Small intestine (tissue), 7 donors: Measurements from ENCODE around the gene HOGA1. TPM values are rescaled to one million over a fixed set of nuclear protein-coding genes. Genes with fewer than 3 reads are reported as not detected.
"Not testable (repeated sequence)": the region's sequence is repeated elsewhere in the genome, so short reads cannot be mapped to it uniquely, and the experiment has no call there.

Experiments used
- DNase-seq, 2 donors: peaks; one replicate each; pipeline versions ENCODE4 v3.0.0 to v3.0.0-alpha.2; 2013
- FAIRE-seq: peaks from 2 replicates; lab custom pipeline; 2012; peaks lifted over from hg19 to GRCh38; lab: Jason Lieb, UNC
- H3K27ac ChIP-seq, 3 donors: one replicate each; pipeline ENCODE4 v1.5.1; 2013; ENCODE audit warnings: low read length in 2 of 3, mild to moderate bottlenecking in 2 of 3, control low read depth in 1 of 3, inconsistent platforms in 1 of 3, low read depth in 1 of 3, moderate library complexity in 1 of 3
- H3K27me3 ChIP-seq, 3 donors: one replicate each; pipeline ENCODE4 v1.6.1; 2013; ENCODE audit warnings: low read length in 3 of 3, inconsistent platforms in 1 of 3; ENCODE audit not compliant: control insufficient read depth in 3 of 3, insufficient read depth in 3 of 3
- H3K36me3 ChIP-seq, 3 donors: one replicate each; pipeline ENCODE4 v1.6.1; 2013; ENCODE audit warnings: low read length in 3 of 3, inconsistent platforms in 1 of 3, low read depth in 1 of 3, mild to moderate bottlenecking in 1 of 3, moderate library complexity in 1 of 3; ENCODE audit not compliant: control insufficient read depth in 3 of 3, insufficient read depth in 2 of 3
- H3K4me1 ChIP-seq, 3 donors: one replicate each; pipeline ENCODE4 v1.6.1; 2013; ENCODE audit warnings: low read length in 2 of 3, inconsistent platforms in 1 of 3, low read depth in 1 of 3, mild to moderate bottlenecking in 1 of 3, moderate library complexity in 1 of 3; ENCODE audit not compliant: control insufficient read depth in 3 of 3, insufficient read depth in 2 of 3
- H3K4me3 ChIP-seq, 3 donors: one replicate each; pipeline ENCODE4 v1.5.1; 2013; ENCODE audit warnings: low read length in 3 of 3, control low read depth in 1 of 3, inconsistent platforms in 1 of 3, low read depth in 1 of 3, mild to moderate bottlenecking in 1 of 3, moderate library complexity in 1 of 3
- H3K9me3 ChIP-seq, 2 donors: one replicate each; pipeline ENCODE4 v1.6.1; 2013; ENCODE audit warnings: low read depth in 1 of 2, low read length in 1 of 2; ENCODE audit not compliant: control insufficient read depth in 2 of 2, insufficient read depth in 1 of 2
- WGBS, 3 donors: extraction: QIAGEN DNeasy Blood & Tissue Kit; methylation state at CpG; one replicate each; pipeline ENCODE4 v1.1.7; 2013; 5-methylcytosine and 5-hydroxymethylcytosine counted together
- polyA plus RNA-seq, 4 donors: library from polyadenylated mRNA; stranded (reverse) in 3 of 4; unstranded in 1 of 4; fragments of 200-250 nt in 3 of 4; fragments of 120-200 nt in 1 of 4; gene quantifications; one replicate each; pipeline versions ENCODE4 v1.2.1 to v1.2.3, GENCODE V29; 2013
- donor health status: healthy with polysubstance abuse.
- donor health status: control.
- donor health status: control.
- donor health status: Bipolar disorder and iron deficiency.
- donor health status: healthy.

HOGA1 gene
- polyA plus RNA-seq, 4 donors: 0.45 to 12.1 (median 0.66) TPM

DNA sequence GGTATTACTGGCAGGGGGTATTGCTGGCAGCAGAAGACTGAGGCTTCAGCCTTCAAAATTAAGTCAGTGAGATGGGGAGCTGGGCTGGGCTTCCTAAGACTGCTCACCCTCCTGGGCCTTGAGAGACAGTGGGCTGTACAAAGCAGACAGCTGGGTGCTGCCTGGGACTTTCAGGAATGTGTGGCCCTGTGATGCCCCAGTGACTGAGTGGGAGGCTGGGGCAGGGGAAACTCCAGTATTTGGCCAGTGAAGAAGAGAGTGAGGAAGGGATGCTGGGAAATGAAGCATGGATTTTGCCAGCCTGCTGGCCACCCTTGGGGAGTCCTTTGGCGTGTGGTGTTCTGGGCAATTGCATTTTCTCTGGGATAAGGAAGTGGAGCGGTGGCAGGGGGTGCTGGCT lies 11.2 kb upstream of the HOGA1 start:
- H3K4me3 ChIP-seq: no peak overlapping the region
- 95 to 100% (median 100%) methylated on average over 2 of the region's 2 CpGs for WGBS, 3 donors
- H3K9me3 ChIP-seq: no peaks in the 10 kb centered on the region
- H3K36me3 ChIP-seq: peaks cover 0 to 17% (median 0%) of the 10 kb centered on the region in 3 donors
- H3K4me1 ChIP-seq: peaks cover 0 to 11% (median 0%) of the 10 kb centered on the region in 3 donors
- peaks cover 0 to 8% (median 0%) of the 10 kb centered on the region in 3 donors for H3K27me3 ChIP-seq
- DNase-seq: no peak
- no peak overlapping the region for H3K27ac ChIP-seq
- FAIRE-seq: no peak

DNA sequence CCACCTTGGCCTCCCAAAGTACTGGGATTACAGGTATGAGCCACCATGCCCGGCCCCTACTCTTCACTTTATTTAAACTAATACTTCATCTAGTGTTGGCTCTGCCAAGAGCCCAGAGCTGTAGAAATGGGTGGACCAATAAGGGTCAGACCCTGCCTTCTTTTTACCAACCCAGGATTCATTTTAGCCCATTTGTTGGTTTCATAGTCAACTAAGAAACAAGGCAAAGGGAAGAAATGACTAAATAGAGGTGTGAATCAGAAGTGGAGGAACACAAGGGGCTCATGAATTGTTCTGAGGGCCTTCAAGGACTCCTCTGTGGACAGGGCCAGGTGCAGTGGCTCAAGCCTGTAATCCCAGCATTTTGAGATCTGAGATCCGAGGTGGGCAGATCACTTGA lies 10.5 kb upstream of the HOGA1 start:
- Histone ChIP-seq H3K27me3 (peaks cover 0 to 14% (median 0%) of the 10 kb centered on the region in 3 donors), H3K36me3 (peaks cover 0 to 16% (median 0%) of the 10 kb centered on the region in 3 donors), H3K9me3 (no peaks in the 10 kb centered on the region), H3K4me1 (peaks cover 0 to 11% (median 0%) of the 10 kb centered on the region in 3 donors), H3K4me3 (no peak overlapping the region), H3K27ac (no peak overlapping the region)
- FAIRE-seq: no peak
- no peak for DNase-seq
- WGBS, 3 donors: 60 to 72% (median 66%) methylated on average over 2 of the region's 2 CpGs

DNA sequence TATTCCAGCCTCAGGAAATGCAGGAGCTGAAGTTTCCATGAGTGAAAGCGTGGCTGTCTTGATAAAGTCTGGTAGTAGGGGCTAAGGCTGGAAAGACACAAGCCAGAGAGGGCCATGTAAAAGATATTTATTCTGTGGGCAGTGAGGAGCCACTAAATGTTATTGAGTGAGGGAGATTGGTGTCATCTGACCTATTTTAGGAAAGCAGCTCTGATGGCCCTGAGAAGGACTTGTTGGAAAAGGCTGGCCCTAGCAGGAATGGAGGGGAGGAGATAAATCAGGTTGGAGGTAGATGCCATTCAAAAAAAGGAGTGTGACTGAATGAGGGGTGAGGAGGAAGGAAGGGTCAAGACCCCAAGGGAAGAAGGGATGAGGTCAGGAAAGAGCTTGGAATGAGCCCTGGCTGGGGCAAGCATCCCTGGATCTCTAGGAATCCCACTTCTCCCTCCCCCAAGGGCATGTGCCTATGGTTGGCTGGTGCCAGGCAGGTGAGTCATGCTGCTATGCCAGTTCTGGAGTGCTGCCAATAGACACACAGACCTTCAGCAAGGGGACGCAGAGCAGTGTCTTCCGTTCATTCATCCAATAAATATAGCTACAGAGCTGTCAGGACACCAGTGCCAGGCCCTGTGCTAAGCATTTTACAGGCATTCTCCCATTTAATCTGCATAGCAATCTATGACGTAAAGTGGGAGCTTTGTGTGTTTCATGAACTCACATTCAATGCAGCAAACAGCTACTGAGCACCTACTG lies 9.6 kb upstream of the HOGA1 start:
- DNase-seq (peak in 1 of 2 donors; percentile 85), FAIRE-seq (no peak)
- H3K4me1 ChIP-seq: peaks cover 0 to 11% (median 0%) of the 10 kb centered on the region in 3 donors
- no peak overlapping the region for H3K4me3 ChIP-seq
- peaks cover 0 to 13% (median 0%) of the 10 kb centered on the region in 3 donors for H3K36me3 ChIP-seq
- H3K27me3 ChIP-seq: peaks cover 0 to 14% (median 0%) of the 10 kb centered on the region in 3 donors
- H3K9me3 ChIP-seq: no peaks in the 10 kb centered on the region
- H3K27ac ChIP-seq: no peak overlapping the region
- 35 to 61% (median 41%) methylated on average over 4 of the region's 4 CpGs for WGBS, 3 donors

DNA sequence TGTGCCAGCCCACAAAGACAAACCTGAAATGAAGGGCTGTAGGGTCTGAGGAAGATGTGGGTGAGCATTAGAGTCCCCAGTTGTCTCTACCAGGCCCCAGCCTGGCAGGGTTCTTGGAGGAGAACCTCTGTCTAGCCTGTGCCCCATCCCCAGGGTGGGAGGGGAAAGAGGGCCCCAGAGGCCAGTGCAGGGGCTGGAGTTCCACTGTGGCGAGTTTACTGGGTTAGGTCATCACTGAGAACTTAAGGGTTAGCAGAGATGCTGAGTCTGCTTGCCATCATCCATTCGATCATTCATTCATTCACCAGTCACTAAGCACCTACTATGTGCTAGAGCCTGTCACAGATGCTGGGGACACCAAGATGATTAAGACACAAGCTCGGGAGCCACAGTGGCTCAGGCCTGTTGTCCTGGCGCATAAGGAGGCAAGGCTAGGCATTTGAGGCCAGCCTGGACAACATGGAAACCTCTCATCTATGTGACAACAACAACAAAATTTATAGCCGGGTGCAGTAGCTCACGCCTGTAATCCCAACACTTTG lies 9.0 kb upstream of the HOGA1 start:
- H3K36me3 ChIP-seq: peaks cover 0 to 10% (median 0%) of the 10 kb centered on the region in 3 donors
- WGBS, 3 donors: 72 to 84% (median 76%) methylated on average over 6 of the region's 6 CpGs
- H3K27ac ChIP-seq: no peak overlapping the region
- peaks cover 0 to 11% (median 0%) of the 10 kb centered on the region in 3 donors for H3K4me1 ChIP-seq
- peaks cover 0 to 14% (median 0%) of the 10 kb centered on the region in 3 donors for H3K27me3 ChIP-seq
- H3K4me3 ChIP-seq: no peak overlapping the region
- FAIRE-seq: no peak
- H3K9me3 ChIP-seq: no peaks in the 10 kb centered on the region
- peak in 1 of 2 donors; percentile 27 for DNase-seq

DNA sequence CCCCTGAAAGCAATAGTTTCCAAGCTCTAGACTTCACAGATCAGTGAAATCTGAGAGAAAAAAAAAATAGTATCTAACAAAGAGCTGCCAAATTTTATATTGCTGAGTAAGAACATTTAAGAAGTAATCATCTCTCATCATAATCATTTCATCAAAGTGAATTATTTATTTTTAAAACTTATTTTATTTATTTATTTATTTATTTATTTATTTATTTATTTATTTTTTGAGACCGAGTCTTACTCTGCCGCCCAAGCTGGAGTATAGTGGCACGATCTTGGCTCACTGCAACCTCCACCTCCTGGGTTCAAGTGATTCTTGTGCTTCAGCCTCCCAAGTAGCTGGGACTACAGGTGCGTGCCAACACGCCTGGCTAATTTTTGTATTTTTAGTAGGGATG lies 7.7 kb upstream of the HOGA1 start:
- not testable (repeated sequence) for DNase-seq
- WGBS, 3 donors: 61 to 72% (median 67%) methylated on average over 5 of the region's 5 CpGs
- peaks cover 0 to 14% (median 0%) of the 10 kb centered on the region in 3 donors for H3K27me3 ChIP-seq

DNA sequence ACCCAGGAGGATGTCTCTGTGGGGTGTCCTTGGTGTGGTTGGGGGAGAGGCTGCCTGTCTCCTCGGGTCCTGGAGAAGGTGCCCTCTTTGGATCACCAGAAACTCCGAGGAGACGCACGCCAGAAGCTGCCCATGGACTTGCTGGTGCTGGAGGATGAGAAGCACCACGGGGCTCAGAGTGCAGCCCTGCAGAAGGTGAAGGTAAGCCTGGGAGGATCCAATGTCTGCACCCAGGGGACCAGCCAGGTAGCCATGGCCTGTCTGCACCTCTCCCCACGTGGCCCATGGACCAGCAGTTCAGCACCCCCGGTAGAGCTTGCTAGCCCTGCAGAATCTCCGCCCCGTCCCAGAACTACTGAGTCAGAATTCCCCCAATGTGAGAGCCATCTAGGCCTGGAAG lies 6.5 kb upstream of the HOGA1 start:
- no peak overlapping the region for H3K4me3 ChIP-seq
- no peaks in the 10 kb centered on the region for H3K4me1 ChIP-seq
- H3K27ac ChIP-seq: no peak overlapping the region
- no peaks in the 10 kb centered on the region for H3K9me3 ChIP-seq
- 69 to 80% (median 75%) methylated on average over 9 of the region's 9 CpGs for WGBS, 3 donors
- no peak for DNase-seq
- peaks cover 0 to 14% (median 0%) of the 10 kb centered on the region in 3 donors for H3K27me3 ChIP-seq
- FAIRE-seq: no peak
- no peaks in the 10 kb centered on the region for H3K36me3 ChIP-seq

More for the DNA sequence above, 7.7 kb upstream of the HOGA1 start:
- not testable (repeated sequence) for H3K9me3 ChIP-seq, H3K4me3 ChIP-seq, H3K36me3 ChIP-seq, H3K4me1 ChIP-seq, H3K27ac ChIP-seq, FAIRE-seq

DNA sequence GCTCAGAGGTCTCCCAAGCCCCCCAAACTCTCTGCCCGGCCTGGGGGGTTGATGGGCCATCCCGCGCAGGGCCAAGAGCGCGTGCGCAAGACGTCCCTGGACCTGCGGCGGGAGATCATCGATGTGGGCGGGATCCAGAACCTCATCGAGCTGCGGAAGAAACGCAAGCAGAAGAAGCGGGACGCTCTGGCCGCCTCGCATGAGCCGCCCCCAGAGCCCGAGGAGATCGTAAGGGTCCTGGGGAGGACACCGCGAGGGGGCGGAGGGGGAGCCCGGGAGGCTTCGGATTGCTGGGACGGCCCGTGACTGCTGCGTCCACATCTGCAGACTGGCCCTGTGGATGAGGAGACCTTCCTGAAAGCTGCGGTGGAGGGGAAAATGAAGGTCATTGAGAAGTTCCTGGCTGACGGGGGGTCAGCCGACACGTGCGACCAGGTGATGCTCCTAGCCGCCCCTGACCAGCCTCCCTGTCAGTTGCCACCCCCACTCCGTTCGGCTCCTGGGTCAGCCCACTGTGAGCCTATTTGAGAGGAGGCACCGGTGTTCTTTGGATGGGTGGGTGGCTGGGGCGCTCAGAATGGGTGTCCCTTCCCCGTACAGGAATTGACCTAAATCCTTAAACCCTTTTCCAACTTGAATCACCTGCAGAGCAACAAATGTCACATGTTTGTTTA lies 5.9 kb upstream of the HOGA1 start:
- FAIRE-seq: no peak
- 67 to 82% (median 77%) methylated on average over 40 of the region's 40 CpGs for WGBS, 3 donors
- DNase-seq: no peak
- no peaks in the 10 kb centered on the region for H3K4me1 ChIP-seq
- peak overlapping the region in 1 of 3 donors; percentile 5 for H3K4me3 ChIP-seq
- H3K27me3 ChIP-seq: peaks cover 0 to 14% (median 0%) of the 10 kb centered on the region in 3 donors
- H3K27ac ChIP-seq: no peak overlapping the region
- H3K9me3 ChIP-seq: no peaks in the 10 kb centered on the region
- H3K36me3 ChIP-seq: no peaks in the 10 kb centered on the region
